ENCODE data around the gene CD44. TPM values are rescaled to one million over a fixed set of nuclear protein-coding genes. Genes with fewer than 3 reads are reported as not detected.

The CD44 gene
- total and polyA plus RNA-seq, 10 donors: 60.9 to 521 (median 317) TPM

DNA sequence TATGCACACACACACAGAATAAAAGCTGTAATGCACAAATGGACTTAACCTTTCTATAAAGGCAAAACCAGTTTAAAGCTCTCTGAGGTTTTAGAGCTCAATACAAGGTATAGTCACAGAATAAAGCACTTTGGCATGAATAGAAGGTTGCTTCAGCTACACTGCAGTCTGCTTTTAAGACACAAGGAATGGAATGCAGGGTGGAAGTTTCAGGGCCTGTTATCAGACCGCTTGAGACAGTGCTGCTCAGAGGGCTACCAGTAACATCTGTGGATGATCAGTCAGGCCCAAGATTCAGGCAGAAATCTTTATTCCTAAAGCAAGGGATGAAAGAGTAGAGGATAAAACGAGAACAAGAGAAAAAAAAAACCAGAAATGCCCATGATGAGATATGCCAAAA, 46.7 kb downstream of the CD44 start:
- Histone ChIP-seq H3K27me3 (replicated peaks in 1 of 7) (no peaks in the 10 kb centered on the region), H3K9me3 (no peaks in the 10 kb centered on the region), H3K27ac (no peak overlapping the region), H3K36me3 (peaks cover 0 to 95% (median 46%) of the 10 kb centered on the region in 6 donors), H3K4me3 (no peak overlapping the region), H3K4me1 (peaks cover 11 to 94% (median 51%) of the 10 kb centered on the region in 6 donors)
- intact Hi-C loops (cut with DNase I; ENCODE audit: low total_unique reads): no loop called here
- WGBS, 5 donors: 69 to 84% (median 73%) methylated on average over 2 of the region's 2 CpGs
- TF ChIP-seq, protein P1, sequence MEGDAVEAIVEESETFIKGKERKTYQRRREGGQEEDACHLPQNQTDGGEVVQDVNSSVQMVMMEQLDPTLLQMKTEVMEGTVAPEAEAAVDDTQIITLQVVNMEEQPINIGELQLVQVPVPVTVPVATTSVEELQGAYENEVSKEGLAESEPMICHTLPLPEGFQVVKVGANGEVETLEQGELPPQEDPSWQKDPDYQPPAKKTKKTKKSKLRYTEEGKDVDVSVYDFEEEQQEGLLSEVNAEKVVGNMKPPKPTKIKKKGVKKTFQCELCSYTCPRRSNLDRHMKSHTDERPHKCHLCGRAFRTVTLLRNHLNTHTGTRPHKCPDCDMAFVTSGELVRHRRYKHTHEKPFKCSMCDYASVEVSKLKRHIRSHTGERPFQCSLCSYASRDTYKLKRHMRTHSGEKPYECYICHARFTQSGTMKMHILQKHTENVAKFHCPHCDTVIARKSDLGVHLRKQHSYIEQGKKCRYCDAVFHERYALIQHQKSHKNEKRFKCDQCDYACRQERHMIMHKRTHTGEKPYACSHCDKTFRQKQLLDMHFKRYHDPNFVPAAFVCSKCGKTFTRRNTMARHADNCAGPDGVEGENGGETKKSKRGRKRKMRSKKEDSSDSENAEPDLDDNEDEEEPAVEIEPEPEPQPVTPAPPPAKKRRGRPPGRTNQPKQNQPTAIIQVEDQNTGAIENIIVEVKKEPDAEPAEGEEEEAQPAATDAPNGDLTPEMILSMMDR (IDR thresholded peaks at IDR 0.05 in 8 of 11, conservative IDR thresholded peaks at IDR 0.05 in 3 of 11): no peak
- TF ChIP-seq POLR2AphosphoS5 (IDR thresholded peaks at IDR 0.05) (peak in 1 of 3 donors; percentile 12), POLR2A (IDR thresholded peaks at IDR 0.05) (no peak)
- no peak for DNase-seq

DNA sequence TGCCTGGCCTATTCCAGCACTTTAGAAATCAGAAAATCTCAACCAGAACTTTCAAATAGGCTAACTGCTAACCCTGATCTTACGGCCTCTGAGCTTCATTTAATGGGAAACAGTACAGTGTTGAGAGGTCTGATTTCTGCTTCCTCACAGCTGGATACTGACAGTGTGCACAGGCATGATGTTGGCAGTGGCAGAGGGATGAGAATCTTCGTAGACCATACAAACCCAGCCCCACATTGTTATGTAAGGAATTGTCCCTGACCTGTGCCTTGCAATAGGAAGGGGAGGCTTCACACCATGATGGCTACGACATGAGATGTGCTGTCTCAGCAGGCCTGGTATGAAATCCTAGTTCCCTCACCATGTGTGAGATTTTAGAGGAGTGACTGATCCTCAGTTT, 49.0 kb downstream of the CD44 start:
- Histone ChIP-seq H3K9me3 (no peaks in the 10 kb centered on the region), H3K4me3 (no peak overlapping the region), H3K27ac (peak overlapping the region in 3 of 8 donors; percentile 5 to 50 (median 24)), H3K4me1 (peaks cover 16 to 98% (median 57%) of the 10 kb centered on the region in 6 donors), H3K27me3 (replicated peaks in 1 of 7) (no peaks in the 10 kb centered on the region), H3K36me3 (peaks cover 0 to 100% (median 56%) of the 10 kb centered on the region in 6 donors)
- DNase-seq: no peak
- intact Hi-C loops (cut with DNase I; ENCODE audit: low total_unique reads): no loop called here
- TF ChIP-seq POLR2AphosphoS5 (IDR thresholded peaks at IDR 0.05): peak in 1 of 3 donors; percentile 47
- TF ChIP-seq, protein P1 (IDR thresholded peaks at IDR 0.05 in 8 of 11, conservative IDR thresholded peaks at IDR 0.05 in 3 of 11): no peak
- 62 to 79% (median 76%) methylated on average over 3 of the region's 3 CpGs for WGBS, 5 donors

DNA sequence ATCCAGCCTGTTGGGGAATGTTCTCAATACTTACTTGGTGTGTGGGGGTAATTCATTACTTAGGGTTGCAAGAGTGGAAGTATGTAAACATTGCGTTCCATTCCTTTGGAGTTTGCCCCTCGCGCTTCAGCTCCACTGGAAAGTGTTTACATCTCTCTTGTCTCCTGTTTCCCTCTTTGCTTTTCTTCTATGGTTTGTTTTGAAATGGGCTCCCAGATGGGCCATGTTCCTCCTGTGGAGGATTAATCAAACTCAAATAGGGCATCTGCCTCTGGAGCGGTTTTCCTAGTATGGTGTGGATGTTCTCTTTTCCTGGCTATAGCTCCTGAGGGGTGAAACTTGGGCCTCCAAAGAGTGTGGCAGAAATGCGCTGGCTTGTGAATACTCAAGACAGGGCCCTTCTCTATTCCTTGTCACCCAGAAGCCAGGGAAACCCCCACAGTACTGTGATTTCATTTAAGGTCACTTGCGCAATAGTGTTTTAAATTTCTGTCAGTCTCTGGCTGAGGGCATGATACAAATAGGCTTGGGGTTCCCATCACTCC, 51.9 kb downstream of the CD44 start:
- H3K27ac ChIP-seq: peak overlapping the region in 5 of 8 donors; percentile 22 to 52 (median 50)
- peaks cover 0 to 100% (median 51%) of the 10 kb centered on the region in 6 donors for H3K36me3 ChIP-seq

DNA sequence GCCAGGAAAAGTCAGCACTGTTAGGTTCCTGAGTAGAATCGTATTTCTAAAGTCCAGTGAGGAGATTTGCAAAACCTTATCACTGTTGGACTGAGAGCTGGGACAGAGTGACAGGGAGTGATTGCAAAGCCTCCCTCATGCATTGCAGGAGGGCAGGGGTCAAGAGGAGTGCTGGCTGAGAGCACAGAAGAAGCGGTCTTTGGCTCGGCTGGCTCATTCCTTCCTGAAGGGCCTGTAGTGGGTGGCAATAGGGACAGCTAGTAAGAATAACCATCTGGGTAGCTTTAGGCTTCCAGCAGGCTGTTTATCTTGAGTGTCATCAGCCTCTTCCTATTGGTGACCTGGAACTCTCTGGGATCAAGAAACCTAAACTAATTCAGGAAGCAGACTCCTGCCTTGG, 53.4 kb downstream of the CD44 start:
- peak in 2 of 3 donors; percentile 79 to 86 for TF ChIP-seq POLR2AphosphoS5 (IDR thresholded peaks at IDR 0.05)
- TF ChIP-seq POLR2A (IDR thresholded peaks at IDR 0.05): no peak
- TF ChIP-seq, protein P1 (IDR thresholded peaks at IDR 0.05 in 8 of 11, conservative IDR thresholded peaks at IDR 0.05 in 3 of 11): no peak
- H3K27me3 ChIP-seq (replicated peaks in 1 of 7): no peaks in the 10 kb centered on the region
- intact Hi-C loops (cut with DNase I; ENCODE audit: low total_unique reads): no loop called here
- DNase-seq: peak; percentile 79
- H3K4me1 ChIP-seq: peaks cover 16 to 99% (median 67%) of the 10 kb centered on the region in 6 donors
- H3K4me3 ChIP-seq: no peak overlapping the region
- WGBS, 5 donors: 63 to 85% (median 77%) methylated on average over 3 of the region's 3 CpGs
- no peaks in the 10 kb centered on the region for H3K9me3 ChIP-seq
- H3K27ac ChIP-seq: peak overlapping the region in 5 of 8 donors; percentile 7 to 52 (median 50)
- peaks cover 0 to 100% (median 54%) of the 10 kb centered on the region in 6 donors for H3K36me3 ChIP-seq

More for the DNA sequence above, 51.9 kb downstream of the CD44 start:
- no peak for DNase-seq
- intact Hi-C loops (cut with DNase I; ENCODE audit: low total_unique reads): no loop called here
- Histone ChIP-seq H3K4me1 (peaks cover 18 to 100% (median 66%) of the 10 kb centered on the region in 6 donors), H3K9me3 (no peaks in the 10 kb centered on the region), H3K27me3 (replicated peaks in 1 of 7) (no peaks in the 10 kb centered on the region), H3K4me3 (no peak overlapping the region)
- 83 to 89% (median 83%) methylated on average over 6 of the region's 6 CpGs for WGBS, 5 donors
- TF ChIP-seq POLR2A (IDR thresholded peaks at IDR 0.05) (no peak), POLR2AphosphoS5 (IDR thresholded peaks at IDR 0.05) (no peak)
- TF ChIP-seq, protein P1 (IDR thresholded peaks at IDR 0.05 in 8 of 11, conservative IDR thresholded peaks at IDR 0.05 in 3 of 11): no peak
